Measurements from ENCODE around the gene WNT9A.
"Not testable (repeated sequence)": the region's sequence is repeated elsewhere in the genome, so short reads cannot be mapped to it uniquely, and the experiment has no call there.

WNT9A gene

DNA sequence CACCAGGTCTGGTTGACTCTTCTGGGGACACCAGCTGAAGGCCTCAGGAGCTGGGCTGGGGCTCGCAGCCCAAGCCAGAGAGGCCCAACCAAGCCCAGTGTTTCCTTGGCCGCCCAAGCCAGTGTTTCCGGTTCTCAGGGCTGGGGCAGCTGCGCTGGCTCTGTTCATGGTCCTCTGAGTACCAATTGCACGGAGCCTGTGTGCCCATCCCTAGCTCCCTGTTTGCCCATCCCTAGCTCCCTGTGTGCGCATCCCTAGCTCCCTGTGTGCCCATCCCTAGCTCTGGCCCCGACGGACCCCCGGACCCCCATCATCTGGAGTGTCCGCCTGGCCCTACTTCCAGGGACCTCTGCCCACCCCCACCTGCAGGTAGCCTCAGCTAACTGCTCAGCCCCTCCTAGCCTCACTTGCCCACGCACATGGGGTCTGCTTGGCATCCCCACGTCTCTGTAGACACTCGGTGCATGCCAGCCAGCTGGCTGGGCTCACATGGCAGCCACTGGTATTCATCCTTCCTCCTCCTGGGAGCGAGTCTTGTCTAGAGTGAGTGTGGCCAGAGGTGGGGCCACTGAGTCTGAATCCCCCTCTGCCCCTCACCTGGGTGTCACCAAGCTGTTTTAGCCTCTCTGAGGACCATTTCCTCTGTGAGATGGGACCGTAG lies 64.0 kb downstream of the WNT9A start:
- DNase-seq, result no peak

DNA sequence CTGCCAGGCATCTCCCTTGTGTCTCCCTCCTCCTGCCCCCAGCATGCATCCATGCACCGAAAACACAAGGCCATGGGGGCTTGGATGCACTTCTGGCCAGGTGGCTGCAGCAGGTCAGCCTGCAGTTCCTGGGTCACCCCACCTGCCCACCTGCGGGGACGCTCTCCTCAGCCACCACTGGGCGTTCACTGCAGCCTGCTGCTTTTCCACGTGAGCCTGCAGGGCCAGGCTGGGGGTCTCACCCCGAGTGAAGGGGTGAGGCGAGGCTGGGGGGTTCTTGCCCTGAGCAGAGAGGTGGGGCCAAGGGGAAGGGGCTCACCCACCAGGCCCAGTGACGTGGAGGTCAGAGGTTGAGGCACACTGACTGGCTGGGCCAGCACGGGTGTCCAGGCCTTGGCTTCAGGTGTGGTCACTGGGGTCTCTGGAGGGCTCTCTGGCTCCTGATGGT lies 64.6 kb downstream of the WNT9A start:
- DNase-seq, result no peak

DNA sequence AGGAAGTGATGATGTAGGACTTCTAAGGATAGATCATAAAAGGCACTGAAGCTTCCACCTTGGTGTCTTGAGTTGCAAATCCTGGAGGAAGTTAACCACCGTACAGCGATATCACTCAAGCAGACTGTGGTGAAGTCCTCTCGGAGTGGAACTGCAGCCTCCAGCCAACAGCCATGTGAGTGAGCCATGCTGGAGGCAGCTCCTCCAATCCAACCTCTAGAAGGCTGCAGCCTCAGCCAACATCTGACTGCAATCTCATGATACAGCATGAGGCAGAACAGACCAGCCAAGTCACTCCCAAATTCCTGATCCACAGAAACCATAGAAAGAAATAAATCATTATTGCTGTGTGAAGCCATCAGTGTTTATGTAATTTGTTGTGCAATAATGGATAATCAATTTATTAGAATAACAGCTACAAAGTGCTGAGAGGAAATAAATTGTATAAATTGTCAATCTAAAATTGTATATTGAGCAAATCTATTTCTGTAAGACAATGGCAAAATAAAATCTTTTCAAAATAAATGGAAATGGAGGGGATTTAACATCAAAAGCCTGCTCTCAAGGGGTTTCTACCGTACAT lies 67.3 kb downstream of the WNT9A start:
- no peak for DNase-seq

DNA sequence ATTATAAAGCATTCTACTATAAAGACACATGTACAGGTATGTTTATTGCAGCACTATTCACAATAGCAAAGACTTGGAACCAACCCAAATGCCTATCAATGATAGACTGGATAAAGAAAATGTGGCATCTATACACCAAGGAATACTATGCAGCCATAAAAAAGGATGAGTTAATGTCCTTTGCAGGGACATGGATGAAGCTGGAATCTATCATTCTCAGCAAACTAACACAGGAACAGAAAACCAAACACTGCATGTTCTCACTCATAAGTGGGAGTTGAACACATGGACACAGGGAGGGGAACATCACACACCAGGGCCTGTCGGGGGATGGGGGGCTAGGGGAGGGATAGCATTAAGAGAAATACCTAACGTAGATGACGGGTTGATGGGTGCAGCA lies 69.9 kb downstream of the WNT9A start:
- not testable (repeated sequence) for DNase-seq

DNA sequence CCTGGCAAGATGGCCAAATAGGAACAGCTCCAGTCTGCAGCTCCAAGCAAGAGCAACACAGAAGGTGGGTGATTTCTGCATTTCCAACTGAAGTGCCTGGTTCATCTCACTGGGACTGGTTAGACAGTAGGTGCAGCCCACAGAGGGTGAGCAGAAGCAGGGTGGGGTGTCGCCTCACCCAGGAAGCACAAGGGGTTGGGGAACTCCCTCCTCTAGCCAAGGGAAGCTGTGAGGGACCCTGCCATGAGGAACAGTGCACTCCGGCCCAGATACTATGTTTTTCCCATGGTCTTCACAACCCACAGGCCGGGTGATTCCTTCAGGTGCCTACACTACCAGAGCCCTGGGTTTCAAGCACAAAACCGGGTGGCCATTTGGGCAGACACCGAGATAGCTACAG lies 75.8 kb downstream of the WNT9A start:
- DNase-seq, result not testable (repeated sequence)

DNA sequence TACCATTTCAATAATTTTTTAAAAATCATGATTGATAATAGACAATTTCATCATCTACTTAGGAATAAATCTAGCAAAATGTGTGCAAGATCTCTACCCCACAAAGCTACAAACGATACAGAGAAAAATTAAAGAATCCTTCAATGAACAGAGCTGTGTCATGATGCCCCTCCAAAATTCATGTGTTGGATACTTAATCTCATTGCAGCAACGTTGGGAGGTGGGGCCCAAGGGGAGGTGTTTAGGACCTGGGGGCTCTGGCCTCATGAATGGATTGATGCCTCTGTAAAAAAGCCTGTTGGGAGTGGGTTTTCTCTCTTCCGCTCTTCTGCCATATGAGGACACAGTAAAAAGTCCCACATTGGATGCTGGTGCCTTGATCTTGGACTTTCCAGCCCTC lies 77.4 kb downstream of the WNT9A start:
- DNase-seq, result no peak

DNA sequence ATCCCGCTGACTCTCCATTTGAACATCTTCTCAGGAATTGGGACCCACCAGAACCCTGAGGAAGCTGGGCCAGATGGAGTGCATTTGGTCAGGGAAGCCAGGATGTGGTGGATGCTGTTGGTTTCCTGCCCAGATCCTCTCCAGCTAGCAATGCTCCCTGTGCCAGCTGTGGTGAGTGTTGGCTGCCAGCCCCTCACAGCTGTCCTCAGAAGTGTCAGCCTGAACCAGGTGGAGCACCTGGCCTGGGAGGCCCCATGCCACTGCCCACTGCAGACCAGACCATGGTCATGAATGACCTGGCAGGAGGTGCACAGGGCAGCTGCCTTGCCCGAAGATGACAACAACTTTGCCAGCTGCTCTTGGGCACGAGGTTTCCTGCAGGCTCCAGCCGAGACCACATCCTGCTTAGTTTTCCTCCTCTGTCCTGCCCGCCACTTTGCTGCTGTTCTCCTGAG lies 77.9 kb downstream of the WNT9A start:
- peak; percentile 30 for DNase-seq

DNA sequence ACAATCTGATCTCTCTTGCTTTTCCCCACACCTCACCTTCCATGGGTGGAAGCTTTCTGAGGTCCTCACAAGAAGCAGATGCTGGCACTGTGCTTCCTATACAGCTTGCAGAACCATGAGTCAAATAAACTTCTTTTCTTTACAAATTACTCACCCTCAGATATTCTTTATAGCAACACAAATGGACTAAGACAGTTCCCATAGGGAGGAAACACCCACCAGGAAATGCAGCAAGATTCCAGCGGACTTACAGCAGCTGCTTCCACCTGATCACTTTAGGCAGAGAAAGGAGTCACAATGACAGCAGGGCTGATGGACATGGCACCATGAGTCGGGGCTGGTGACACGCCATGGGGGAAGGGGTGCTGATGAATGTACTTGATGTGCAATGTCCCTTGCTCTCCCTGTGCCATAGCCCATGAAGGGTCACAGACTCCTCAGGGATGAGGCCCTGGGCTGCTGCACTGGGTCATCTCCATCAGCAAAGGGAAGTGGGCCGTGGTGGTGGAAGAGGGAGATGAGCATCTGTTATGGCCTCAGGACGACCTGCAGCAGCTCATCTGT lies 78.4 kb downstream of the WNT9A start:
- DNase-seq, result peak; percentile 19

Data from stimulated activated CD4-positive, alpha-beta T cell treated with anti-CD3 and anti-CD28 coated beads, Interleukin-15, amount 100 ng/mL, for 24 hours (primary cell).